AG09319 (cell line): ENCODE measurements around the gene CFAP99.

Experiments
- DNase-seq: peaks from one replicate; pipeline ENCODE4 v3.0.0-alpha.2; 2010; ENCODE audit warnings: low read depth; ENCODE audit errors: extremely low read depth
- TF ChIP-seq, protein P1 (sequence below): IDR thresholded peaks from 2 replicates; pipeline ENCODE4 v1.5.1; 2011; ENCODE audit warnings: low read depth, mild to moderate bottlenecking, inconsistent platforms, low read length, moderate library complexity

Gene CFAP99

DNA sequence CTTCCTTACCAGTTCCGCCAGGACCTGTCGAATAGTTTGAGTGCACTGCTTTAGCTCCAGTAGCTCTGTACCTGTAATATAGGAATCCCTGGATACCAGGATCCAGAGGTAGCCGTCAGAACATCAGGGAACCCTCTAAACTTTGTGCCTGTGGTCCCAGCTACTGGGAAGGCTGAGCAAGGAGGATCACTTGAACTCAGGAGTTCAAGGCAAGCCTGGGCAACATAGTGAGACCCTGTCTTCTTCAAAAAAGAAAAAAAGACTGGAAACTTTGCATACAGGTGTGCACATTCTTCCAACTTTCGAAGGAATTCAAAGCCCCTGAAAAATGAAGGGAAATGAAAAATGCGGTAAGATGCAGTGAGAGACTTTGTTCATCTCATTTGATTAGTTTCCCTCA, 85.1 kb downstream of the CFAP99 start:
- no peak for DNase-seq
- TF ChIP-seq, protein P1, sequence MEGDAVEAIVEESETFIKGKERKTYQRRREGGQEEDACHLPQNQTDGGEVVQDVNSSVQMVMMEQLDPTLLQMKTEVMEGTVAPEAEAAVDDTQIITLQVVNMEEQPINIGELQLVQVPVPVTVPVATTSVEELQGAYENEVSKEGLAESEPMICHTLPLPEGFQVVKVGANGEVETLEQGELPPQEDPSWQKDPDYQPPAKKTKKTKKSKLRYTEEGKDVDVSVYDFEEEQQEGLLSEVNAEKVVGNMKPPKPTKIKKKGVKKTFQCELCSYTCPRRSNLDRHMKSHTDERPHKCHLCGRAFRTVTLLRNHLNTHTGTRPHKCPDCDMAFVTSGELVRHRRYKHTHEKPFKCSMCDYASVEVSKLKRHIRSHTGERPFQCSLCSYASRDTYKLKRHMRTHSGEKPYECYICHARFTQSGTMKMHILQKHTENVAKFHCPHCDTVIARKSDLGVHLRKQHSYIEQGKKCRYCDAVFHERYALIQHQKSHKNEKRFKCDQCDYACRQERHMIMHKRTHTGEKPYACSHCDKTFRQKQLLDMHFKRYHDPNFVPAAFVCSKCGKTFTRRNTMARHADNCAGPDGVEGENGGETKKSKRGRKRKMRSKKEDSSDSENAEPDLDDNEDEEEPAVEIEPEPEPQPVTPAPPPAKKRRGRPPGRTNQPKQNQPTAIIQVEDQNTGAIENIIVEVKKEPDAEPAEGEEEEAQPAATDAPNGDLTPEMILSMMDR, result no peak

DNA sequence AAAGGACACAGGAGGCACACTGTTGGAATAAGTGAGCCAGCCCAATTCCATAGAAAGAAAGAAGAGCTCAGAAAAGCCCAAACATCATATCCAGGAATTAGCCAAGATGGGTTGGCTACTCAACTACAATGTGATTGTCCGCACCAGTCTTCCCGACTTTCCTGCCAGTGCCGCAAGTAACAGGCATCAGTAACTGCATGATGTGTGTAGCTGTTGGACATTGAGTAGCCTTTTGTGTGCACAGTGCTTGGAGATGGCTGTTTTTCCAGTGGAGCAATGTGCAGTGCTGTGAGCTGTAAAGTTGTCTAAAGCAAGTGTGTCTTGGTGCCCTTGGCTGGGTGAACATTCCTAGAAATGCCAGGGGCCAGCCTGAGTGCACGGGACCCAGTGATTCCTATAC, 88.5 kb downstream of the CFAP99 start:
- TF ChIP-seq, protein P1, result no peak
- no peak for DNase-seq

DNA sequence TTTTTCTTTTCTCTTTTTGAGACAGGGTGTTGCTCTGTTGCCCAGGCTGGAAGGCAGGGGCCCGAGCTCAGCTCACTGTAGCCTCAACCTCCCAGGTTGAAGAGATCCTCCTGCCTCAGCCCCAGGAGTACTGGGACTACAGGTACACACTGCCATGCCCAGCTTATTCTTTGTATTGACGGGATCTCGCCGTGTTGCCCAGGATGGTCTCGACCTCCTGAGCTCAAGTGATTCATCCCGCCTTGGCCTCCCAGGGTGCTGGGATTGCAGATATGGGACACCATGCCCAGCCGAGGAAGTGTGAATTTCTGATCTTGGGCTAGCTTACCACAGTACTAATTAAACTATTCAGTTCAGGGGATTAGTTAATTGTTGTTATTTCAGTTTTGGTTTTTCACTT, 89.1 kb downstream of the CFAP99 start:
- TF ChIP-seq, protein P1, result no peak
- no peak for DNase-seq

DNA sequence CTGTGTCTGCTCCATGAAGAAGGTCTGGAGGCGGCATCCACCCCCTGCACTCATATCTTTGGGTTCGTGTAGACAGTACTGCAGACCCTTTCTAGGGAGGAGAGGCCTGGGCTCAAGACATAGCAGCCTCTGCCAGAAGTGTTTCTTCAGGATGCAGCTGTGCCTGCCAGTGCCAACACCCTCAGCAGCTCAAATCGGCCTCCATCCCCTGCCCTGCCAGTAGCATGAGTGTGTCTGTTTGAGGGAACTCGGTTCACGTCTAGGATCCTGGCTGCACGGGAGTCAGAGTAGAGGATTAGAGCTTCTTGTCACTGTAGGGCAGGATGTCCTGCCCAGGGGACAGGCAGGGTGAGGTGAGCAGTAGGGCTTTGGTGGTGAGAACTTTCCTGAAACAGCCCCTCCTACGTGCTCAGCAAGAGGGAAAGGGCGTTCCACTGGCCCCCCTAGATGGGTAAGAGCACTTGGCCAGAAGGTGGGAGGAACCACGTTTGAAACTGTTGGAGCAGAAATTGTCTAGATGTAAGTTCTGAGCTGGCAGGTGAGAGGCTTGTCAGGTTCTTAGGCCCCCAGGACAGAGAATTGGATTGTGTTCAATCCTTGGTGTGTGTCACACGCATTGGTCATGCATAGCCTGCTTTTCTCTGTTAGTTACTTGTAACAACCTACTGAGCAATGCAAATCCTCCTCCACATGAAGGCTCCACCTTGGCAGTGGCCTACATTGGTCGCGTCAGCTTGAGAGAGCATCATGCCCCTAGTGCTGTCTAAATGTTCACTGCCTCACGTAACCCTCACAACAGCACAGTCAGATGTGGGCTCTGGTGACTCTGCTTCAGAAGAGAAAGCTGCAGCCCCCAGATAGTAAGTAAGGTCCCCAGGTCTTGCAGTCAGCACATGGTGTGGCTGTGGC, 91.8 kb downstream of the CFAP99 start:
- no peak for DNase-seq
- TF ChIP-seq, protein P1, result no peak

DNA sequence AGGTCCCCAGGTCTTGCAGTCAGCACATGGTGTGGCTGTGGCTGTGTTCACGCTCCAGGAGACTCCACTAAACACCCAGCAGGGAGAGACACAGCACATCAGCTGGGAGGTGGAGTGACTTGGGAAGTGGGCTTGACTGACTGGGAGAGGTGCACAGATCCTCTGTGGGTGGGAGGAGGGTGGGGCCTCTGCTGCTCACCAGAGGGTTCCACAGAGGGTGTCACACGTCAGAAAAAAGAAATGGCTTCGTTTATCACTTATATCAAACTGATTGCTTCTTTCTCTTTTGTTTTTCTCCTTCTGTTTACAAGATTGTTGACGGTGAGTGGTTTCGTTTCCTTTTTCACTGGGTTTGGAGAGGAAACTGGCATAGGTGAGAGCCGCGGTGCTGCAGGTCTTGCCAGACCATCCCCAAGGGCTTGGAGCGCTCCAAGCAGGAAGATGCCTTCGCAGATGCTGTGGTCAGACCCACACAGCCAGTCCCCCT, 92.9 kb downstream of the CFAP99 start:
- DNase-seq, result no peak
- TF ChIP-seq, protein P1, result no peak
